HG03354 (cell line): ENCODE results near the gene SIRT7.
"Not testable (repeated sequence)": the region's sequence is repeated elsewhere in the genome, so short reads cannot be mapped to it uniquely, and the experiment has no call there.

ENCODE experiments used
- ATAC-seq: cut with Tn5 transposase; IDR thresholded peaks from one replicate; pipeline ENCODE4 v1.9.1; 2021; ENCODE audit warnings: mild to moderate bottlenecking; ENCODE audit not compliant: unreplicated experiment, poor library complexity, severe bottlenecking

The SIRT7 gene

GRCh38 chr17:81955058-81955681 lies 37.2 kb upstream of the SIRT7 start:
- ATAC-seq: no peak

- ATAC-seq: no peak
Observed at GRCh38 chr17:81954131-81955057, 36.4 kb upstream of the SIRT7 start.

- ATAC-seq: not testable (repeated sequence)
Observed at GRCh38 chr17:81953443-81953842, 35.5 kb upstream of the SIRT7 start.

GRCh38 chr17:81952792-81953228 lies 34.8 kb upstream of the SIRT7 start:
- ATAC-seq: no peak

DNA sequence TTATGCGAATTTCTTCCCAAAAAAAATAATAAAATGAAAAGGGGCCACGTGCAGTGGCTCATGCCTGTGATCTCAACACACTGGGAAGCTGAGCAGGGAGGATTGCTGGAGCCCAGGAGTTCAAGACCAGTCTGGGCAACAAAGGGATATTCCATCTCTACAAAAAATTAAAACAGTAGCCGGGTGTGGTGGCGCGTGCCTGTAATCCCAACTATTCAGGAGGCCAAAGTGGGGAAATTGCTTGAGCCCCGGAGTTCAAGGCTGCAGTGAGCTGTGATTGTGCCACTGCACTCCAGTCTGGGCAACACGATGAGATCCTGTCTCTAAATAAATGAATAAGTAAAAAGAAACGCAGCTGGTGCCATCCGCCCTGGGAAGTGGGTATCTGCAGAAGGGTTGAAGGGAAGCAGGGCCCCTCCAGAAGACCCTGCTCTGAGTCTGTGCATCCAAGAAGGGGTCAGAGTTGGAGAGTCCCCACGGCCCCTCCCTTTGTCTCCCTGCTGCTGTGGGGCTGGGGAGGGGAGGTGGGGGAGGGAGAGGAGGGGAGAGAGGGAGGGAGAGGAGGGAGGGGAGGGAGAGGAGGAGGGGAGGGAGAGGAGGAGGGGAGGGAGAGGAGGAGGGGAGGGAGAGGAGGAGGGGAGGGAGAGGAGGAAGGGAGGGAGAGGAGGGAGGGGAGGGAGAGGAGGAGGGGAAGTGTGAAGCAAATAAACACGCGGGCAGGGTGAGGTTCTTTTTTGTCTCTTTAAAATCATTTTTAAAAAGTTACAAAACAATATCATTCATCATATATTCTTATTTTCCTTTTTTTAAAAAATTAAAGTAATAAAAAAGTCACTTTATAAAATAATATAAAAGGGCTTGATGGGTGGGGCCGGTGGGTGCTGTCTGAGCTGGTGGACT lies 34.1 kb upstream of the SIRT7 start:
- ATAC-seq: no peak

DNA sequence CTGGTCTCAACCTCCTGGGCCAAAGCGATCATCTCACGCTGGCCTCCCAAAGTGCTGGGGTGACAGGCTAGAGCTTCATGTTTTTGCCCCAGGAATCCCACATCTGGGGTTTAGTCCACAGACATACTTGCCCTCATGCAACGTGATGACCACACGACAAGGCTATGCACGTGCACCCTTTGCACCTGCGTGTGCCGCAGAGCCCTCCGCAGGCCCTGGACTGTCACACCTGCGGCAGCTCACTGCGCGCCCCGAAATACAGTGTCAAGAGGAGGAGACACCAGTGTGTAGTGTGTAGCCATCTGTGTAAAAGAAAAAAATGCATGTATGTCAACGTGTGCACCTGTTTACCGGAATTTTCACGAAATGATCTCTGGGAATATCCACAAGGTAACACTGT lies 32.5 kb upstream of the SIRT7 start:
- no peak for ATAC-seq

DNA sequence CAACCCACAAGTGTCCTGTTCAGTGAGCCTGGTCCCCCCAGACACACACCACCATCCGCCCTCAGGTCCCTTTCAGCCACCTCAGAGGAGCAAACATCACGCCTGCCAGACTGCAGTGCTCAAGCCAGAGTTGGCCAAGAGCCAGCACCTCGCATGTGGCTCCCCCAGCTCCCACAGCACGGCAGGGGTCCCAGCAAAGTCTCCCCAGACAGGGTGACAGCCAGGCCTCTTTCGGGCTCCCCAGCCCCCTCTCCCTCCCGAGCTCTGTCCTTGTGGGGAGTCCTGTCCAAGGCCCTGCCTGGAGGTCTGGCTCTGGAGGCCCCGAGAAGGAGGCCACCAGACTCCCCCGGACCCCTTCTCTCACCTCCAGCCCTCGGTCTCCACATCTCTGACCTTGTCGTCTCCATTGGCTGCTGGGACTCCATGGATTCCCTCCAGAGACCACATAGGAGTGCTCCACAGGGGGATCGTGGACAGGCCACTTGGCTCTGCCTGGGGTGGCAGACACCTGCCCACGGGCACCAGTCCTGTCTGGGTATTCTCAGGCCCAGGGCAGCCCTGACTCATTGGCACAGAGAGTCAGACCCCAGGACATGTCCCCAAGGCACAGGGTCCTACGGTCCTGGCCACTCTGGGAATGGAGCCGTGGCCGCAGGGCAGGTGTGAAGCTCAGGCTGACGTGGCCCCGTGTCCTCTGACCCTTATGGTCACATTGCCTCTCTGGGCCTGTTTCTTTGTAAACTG lies 30.8 kb upstream of the SIRT7 start:
- ATAC-seq: no peak

GRCh38 chr17:81947189-81947588 lies 29.2 kb upstream of the SIRT7 start, which contains the start of gene MYADML2:
MYADML2 (minus strand) TSS chr17:81947233; CDS start chr17:81941741, 5,492 bp downstream.
- no peak for ATAC-seq

GRCh38 chr17:81944858-81945257 lies 26.9 kb upstream of the SIRT7 start:
- no peak for ATAC-seq

DNA sequence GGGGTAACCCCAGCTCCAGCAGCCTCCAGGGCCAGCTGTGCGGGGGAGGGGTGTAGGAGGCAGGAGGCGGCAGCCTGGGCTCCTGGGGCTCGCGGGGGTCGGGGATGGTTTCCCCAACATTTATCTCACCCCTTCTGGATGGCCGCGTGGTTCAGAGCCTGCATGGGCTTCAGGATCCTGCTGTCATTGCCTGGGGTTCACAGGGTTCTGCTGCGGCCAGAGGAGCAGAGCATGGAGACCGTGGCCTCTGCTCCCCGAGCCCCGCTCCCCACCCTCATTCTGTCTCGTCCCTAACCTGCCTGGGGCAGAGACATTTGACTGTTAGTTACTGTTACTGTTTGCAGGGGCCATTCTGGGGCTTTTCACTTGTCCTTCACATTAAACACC lies 24.2 kb upstream of the SIRT7 start:
- ATAC-seq: no peak

- ATAC-seq: no peak
Observed at GRCh38 chr17:81941484-81942166, 23.6 kb upstream of the SIRT7 start.

GRCh38 chr17:81940538-81941483 lies 22.8 kb upstream of the SIRT7 start:
- ATAC-seq: no peak

DNA sequence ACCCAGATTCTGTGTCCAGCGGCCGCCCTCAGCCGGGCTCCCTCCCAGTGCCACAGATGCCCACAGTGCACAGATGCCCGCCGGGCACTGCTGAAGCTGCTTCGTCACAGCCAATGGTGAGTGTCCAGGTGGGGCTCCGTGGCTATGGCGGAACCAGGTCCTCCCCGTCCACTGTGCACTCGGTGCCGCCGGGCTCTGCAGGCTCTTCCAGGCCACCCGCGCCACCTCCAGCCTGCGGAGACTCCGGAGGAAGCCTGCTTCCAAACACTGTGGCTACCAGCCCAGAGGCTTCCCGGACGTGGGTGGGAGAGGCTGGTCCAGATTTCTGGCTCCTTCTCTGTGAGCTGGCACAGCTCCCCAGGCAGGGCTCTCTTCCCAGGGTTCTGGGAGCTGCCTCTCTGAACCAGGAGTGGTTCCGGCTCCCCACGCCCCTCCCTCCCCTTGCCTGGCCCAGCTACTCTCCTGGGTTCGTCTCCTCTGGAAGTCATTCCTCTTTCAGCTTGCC lies 22.0 kb upstream of the SIRT7 start:
- no peak for ATAC-seq

DNA sequence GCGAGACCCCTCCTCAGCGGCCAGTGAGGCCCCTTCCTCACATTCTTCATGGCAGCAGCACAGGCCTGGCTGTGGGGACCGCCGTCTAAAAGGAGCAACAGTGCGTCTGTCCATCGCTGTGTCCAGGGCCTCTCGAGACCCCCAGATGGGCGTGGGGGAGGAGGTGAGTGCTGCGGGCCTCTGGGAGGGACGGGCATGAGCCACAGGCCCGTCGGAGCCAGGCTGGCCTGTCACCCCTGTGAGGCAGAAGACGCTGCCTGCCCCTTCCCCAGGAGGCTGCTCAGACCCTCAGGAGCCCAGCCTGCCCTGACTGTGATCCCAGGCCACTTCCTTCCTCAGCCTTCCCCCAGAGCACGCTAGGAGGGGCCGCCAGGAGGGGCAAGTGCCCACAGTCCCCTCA lies 21.2 kb upstream of the SIRT7 start:
- no peak for ATAC-seq

GRCh38 chr17:81935709-81936084 lies 17.7 kb upstream of the SIRT7 start:
- no peak for ATAC-seq

- no peak for ATAC-seq
Observed at GRCh38 chr17:81934850-81935708, 17.1 kb upstream of the SIRT7 start.
